ENCODE measurements around the gene MPST. TPM values are rescaled to one million over a fixed set of nuclear protein-coding genes. Genes with fewer than 3 reads are reported as not detected.

The MPST gene
- total and polyA plus RNA-seq, 5 donors from 2014 or later, result 10.3 to 32.6 (median 22.0) TPM

DNA sequence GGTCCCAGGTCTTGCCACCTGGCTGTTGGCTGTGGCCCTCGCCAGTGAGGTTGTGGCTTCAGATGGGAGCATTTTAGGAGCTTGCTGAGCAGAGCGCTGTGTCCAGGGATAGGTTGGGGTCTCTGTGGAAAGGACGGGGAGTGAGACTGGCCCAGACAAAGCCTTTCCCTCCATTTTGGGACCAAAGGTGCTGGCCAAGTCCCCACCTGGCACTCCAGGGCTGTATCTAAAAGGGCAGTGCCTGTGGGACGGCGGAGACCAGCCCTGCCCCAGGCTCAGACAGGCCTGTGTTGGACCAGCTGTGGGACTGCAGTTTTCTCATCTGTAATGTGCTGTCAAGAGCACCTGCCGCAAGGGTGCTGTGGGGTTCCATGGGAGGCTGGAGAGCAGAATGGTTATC lies 27.0 kb downstream of the MPST start:
- Histone ChIP-seq H3K9me3 (ENCODE audit: control insufficient read depth in 2 of 2, low read length in 2 of 2) (no peaks in the 10 kb centered on the region), H3K27me3 (ENCODE audit: control insufficient read depth, insufficient read depth, low read length) (no peaks in the 10 kb centered on the region), H3K4me1 (ENCODE audit: control insufficient read depth, insufficient read depth, low read length, poor library complexity, severe bottlenecking) (peaks cover 3% of the 10 kb centered on the region), H3K36me3 (ENCODE audit: control insufficient read depth, insufficient read depth, low read length) (no peaks in the 10 kb centered on the region), H3K27ac (ENCODE audit: insufficient read depth, low read length, poor library complexity, severe bottlenecking) (no peak overlapping the region), H3K4me3 (ENCODE audit: low read depth, low read length) (no peak overlapping the region)
- DNase-seq, result no peak
- Mint-ChIP-seq H3K27me3 (no peaks in the 10 kb centered on the region), H3K9me3 (peaks cover 0 to 2% (median 0%) of the 10 kb centered on the region in 7 donors), H3K36me3 (no peaks in the 10 kb centered on the region), H3K27ac (no peak overlapping the region), H3K4me3 (no peak overlapping the region), H3K4me1 (peaks cover 0 to 4% (median 0%) of the 10 kb centered on the region in 4 donors)
- no peak for ATAC-seq (ENCODE audit: low read depth in 2 of 2)

DNA sequence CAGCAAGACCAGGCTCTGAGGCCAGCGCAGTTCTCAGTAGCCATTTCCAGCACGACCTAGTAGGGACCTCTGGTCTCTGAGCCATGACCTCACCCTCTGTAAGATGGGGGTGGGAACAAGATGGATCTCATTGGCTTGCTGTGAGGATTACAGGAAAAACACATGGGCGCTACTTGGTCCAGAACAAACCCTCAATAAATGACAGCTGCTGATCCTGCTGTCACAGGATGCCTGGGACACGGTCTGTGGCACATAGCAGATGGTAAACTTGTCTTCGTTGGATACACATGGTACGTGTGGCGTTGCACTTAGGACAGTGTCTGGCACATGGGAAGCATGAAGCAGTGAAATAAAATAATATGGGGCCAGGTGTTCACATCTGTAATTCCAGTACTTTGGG lies 27.5 kb downstream of the MPST start:
- DNase-seq (no peak), ATAC-seq (ENCODE audit: low read depth in 2 of 2) (no peak)
- H3K4me3 Mint-ChIP-seq, result no peak overlapping the region
- Histone ChIP-seq H3K36me3 (ENCODE audit: control insufficient read depth, insufficient read depth, low read length) (no peaks in the 10 kb centered on the region), H3K9me3 (ENCODE audit: control insufficient read depth in 2 of 2, low read length in 2 of 2) (no peaks in the 10 kb centered on the region), H3K27me3 (ENCODE audit: control insufficient read depth, insufficient read depth, low read length) (no peaks in the 10 kb centered on the region), H3K4me3 (ENCODE audit: low read depth, low read length) (no peak overlapping the region), H3K4me1 (ENCODE audit: control insufficient read depth, insufficient read depth, low read length, poor library complexity, severe bottlenecking) (peaks cover 6% of the 10 kb centered on the region), H3K27ac (ENCODE audit: insufficient read depth, low read length, poor library complexity, severe bottlenecking) (no peak overlapping the region)
- H3K27ac Mint-ChIP-seq, result no peak overlapping the region
- H3K36me3 Mint-ChIP-seq, result no peaks in the 10 kb centered on the region
- H3K4me1 Mint-ChIP-seq, result peaks cover 0 to 4% (median 0%) of the 10 kb centered on the region in 4 donors
- H3K27me3 Mint-ChIP-seq, result no peaks in the 10 kb centered on the region
- peaks cover 0 to 2% (median 0%) of the 10 kb centered on the region in 7 donors for H3K9me3 Mint-ChIP-seq

DNA sequence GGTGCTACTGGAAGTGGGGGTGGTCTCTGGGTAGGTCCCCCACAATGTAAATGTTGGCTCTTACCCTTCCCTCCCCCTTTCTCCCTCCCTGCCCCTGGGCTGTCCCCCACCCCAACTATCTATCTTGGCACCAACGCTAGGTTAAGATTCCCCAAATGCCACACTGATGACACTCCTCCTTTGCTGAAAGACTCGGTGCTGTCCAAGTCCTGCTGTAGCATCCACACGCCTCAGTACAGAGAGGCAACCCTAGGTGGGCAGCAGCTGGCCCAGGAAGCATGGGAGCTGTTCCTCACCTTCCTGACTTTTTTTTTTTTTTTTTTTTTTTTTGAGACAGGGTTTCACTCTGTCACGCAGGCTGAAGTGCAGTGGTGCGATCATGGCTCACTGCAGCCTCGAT lies 28.6 kb downstream of the MPST start:
- no peak for ATAC-seq (ENCODE audit: low read depth in 2 of 2)
- Histone ChIP-seq H3K27me3 (ENCODE audit: control insufficient read depth, insufficient read depth, low read length) (no peaks in the 10 kb centered on the region), H3K4me3 (ENCODE audit: low read depth, low read length) (no peak overlapping the region), H3K4me1 (ENCODE audit: control insufficient read depth, insufficient read depth, low read length, poor library complexity, severe bottlenecking) (peaks cover 16% of the 10 kb centered on the region), H3K36me3 (ENCODE audit: control insufficient read depth, insufficient read depth, low read length) (no peaks in the 10 kb centered on the region), H3K27ac (ENCODE audit: insufficient read depth, low read length, poor library complexity, severe bottlenecking) (no peak overlapping the region), H3K9me3 (ENCODE audit: control insufficient read depth in 2 of 2, low read length in 2 of 2) (no peaks in the 10 kb centered on the region)
- no peak overlapping the region for H3K27ac Mint-ChIP-seq
- no peaks in the 10 kb centered on the region for H3K36me3 Mint-ChIP-seq
- no peak for DNase-seq
- H3K27me3 Mint-ChIP-seq, result no peaks in the 10 kb centered on the region
- H3K4me3 Mint-ChIP-seq, result no peak overlapping the region
- peaks cover 0 to 2% (median 0%) of the 10 kb centered on the region in 7 donors for H3K9me3 Mint-ChIP-seq
- H3K4me1 Mint-ChIP-seq, result peaks cover 0 to 13% (median 6%) of the 10 kb centered on the region in 4 donors

DNA sequence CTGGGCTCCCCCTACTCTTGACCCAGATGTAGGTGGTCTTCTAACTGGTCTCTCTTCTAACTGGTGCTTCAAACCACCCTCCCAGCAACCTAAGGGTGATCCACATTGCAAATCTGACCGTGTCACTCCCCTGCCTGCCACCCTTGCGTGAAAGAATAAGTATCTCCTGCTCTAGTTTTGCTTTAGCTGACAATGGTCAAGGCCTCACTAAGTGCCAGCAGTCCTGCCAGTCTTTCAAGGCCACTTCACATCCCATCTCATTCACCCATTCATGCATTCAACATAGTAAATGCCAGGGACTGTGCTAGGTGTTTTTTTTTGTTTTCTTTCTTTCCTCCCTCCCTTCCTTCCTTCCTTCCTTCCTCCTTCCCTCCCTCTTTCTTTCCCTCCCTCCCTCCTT lies 29.7 kb downstream of the MPST start:
- Histone ChIP-seq H3K9me3 (ENCODE audit: control insufficient read depth in 2 of 2, low read length in 2 of 2) (no peaks in the 10 kb centered on the region), H3K4me3 (ENCODE audit: low read depth, low read length) (no peak overlapping the region), H3K36me3 (ENCODE audit: control insufficient read depth, insufficient read depth, low read length) (peaks cover 3% of the 10 kb centered on the region), H3K27me3 (ENCODE audit: control insufficient read depth, insufficient read depth, low read length) (no peaks in the 10 kb centered on the region), H3K4me1 (ENCODE audit: control insufficient read depth, insufficient read depth, low read length, poor library complexity, severe bottlenecking) (peaks cover 16% of the 10 kb centered on the region), H3K27ac (ENCODE audit: insufficient read depth, low read length, poor library complexity, severe bottlenecking) (no peak overlapping the region)
- DNase-seq, result no peak
- ATAC-seq (ENCODE audit: low read depth in 2 of 2), result no peak
- Mint-ChIP-seq H3K4me1 (peaks cover 0 to 15% (median 7%) of the 10 kb centered on the region in 4 donors), H3K27ac (peak overlapping the region in 1 of 3 donors; percentile 78), H3K4me3 (no peak overlapping the region), H3K27me3 (no peaks in the 10 kb centered on the region), H3K36me3 (peaks cover 4% of the 10 kb centered on the region), H3K9me3 (peaks cover 0 to 2% (median 0%) of the 10 kb centered on the region in 7 donors)

DNA sequence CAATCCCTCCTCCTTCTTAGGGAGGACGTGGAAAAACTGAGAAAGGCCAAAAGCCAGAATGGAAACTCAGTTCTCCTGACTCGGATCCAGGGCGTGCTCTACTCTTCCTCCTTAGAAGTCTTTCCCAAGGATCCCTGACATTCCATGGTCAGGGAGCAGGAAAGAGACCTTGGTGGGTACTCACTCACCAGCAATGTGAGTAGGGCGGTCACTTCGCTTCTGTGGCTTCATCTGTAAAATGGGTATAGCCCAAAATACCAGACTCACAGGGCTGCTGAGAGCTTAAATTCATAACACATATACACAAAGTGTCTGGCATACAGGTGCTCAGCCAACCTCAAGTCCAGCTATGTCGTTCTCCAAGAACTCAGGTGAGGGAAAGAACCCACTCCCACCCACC lies 31.4 kb downstream of the MPST start:
- no peaks in the 10 kb centered on the region for H3K9me3 ChIP-seq (ENCODE audit: control insufficient read depth in 2 of 2, low read length in 2 of 2)
- Mint-ChIP-seq H3K4me3 (peak overlapping the region; percentile 65 to 81 (median 79)), H3K27ac (no peak overlapping the region), H3K4me1 (peaks cover 0 to 15% (median 7%) of the 10 kb centered on the region in 4 donors), H3K27me3 (no peaks in the 10 kb centered on the region), H3K36me3 (peaks cover 4% of the 10 kb centered on the region), H3K9me3 (peaks cover 0 to 2% (median 0%) of the 10 kb centered on the region in 7 donors)
- no peak overlapping the region for H3K4me3 ChIP-seq (ENCODE audit: low read depth, low read length)
- peaks cover 6% of the 10 kb centered on the region for H3K36me3 ChIP-seq (ENCODE audit: control insufficient read depth, insufficient read depth, low read length)
- H3K27me3 ChIP-seq (ENCODE audit: control insufficient read depth, insufficient read depth, low read length), result no peaks in the 10 kb centered on the region
- peaks cover 16% of the 10 kb centered on the region for H3K4me1 ChIP-seq (ENCODE audit: control insufficient read depth, insufficient read depth, low read length, poor library complexity, severe bottlenecking)
- DNase-seq (no peak), ATAC-seq (ENCODE audit: low read depth in 2 of 2) (no peak)
- no peak overlapping the region for H3K27ac ChIP-seq (ENCODE audit: insufficient read depth, low read length, poor library complexity, severe bottlenecking)

DNA sequence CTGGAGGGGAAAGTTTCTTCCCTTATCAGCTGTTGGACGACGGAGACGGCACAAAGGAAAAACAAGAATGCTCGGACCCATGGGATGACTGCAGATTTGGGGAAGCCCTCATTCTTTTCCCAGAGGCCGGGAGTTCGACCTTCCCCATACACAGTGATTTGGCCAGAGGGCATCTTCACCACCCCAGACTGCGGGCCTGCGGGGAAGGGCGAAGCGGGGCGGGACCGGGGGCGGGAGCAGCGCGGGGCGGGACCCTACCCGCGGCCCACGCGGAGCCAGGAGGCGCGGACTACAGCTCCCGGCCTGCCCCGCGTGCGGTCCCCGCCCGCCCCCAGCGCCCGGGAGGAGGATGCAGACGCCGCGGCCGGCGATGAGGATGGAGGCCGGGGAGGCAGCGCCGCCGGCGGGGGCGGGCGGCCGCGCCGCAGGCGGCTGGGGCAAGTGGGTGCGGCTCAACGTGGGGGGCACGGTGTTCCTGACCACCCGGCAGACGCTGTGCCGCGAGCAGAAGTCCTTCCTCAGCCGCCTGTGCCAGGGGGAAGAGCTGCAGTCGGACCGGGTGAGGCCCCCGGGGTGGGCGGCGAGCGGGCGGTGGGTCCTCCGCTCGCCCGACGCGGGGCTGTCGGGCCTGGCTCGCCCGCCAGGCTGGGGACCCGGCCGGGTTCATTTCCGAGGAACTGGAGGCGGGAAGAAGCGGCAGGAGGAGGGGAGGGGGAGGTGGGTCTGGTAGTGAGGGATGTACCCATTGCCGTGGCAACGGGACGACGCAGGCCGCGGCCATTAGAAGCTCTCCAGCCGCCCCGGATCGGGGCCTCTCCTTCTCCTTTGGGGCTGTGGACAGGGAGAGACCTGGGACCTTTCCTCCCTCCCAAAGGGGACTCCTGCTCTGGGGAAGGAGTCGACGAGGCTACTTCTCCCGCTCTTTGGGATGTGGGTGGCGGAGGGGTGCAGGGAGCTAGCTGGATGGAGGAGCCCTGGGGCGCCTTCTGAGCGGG lies 32.1 kb downstream of the MPST start, which contains the start of gene KCTD17:
Gene KCTD17 (plus strand): TSS at position 352 of the 995 bp plus-strand sequence. CDS start 19 bp downstream, at position 371.
- Mint-ChIP-seq H3K4me1 (peaks cover 0 to 15% (median 7%) of the 10 kb centered on the region in 4 donors), H3K27me3 (no peaks in the 10 kb centered on the region), H3K27ac (peak within 1 kb of the TSS in 2 of 3 donors; percentile 49 to 83), H3K4me3 (peak within 1 kb of the TSS; percentile 85 to 87 (median 86)), H3K36me3 (peaks cover 4% of the 10 kb centered on the region), H3K9me3 (peaks cover 0 to 2% (median 0%) of the 10 kb centered on the region in 7 donors)
- ATAC-seq (ENCODE audit: low read depth in 2 of 2) (peak; percentile 98 to 99), DNase-seq (peak; percentile 64 to 83 (median 66))
- peak within 1 kb of the TSS; percentile 30 for H3K4me3 ChIP-seq (ENCODE audit: low read depth, low read length)
- no peaks in the 10 kb centered on the region for H3K9me3 ChIP-seq (ENCODE audit: control insufficient read depth in 2 of 2, low read length in 2 of 2)
- H3K27ac ChIP-seq (ENCODE audit: insufficient read depth, low read length, poor library complexity, severe bottlenecking), result no peak within 1 kb of the TSS
- H3K4me1 ChIP-seq (ENCODE audit: control insufficient read depth, insufficient read depth, low read length, poor library complexity, severe bottlenecking), result peaks cover 16% of the 10 kb centered on the region
- peaks cover 14% of the 10 kb centered on the region for H3K36me3 ChIP-seq (ENCODE audit: control insufficient read depth, insufficient read depth, low read length)
- H3K27me3 ChIP-seq (ENCODE audit: control insufficient read depth, insufficient read depth, low read length), result no peaks in the 10 kb centered on the region

DNA sequence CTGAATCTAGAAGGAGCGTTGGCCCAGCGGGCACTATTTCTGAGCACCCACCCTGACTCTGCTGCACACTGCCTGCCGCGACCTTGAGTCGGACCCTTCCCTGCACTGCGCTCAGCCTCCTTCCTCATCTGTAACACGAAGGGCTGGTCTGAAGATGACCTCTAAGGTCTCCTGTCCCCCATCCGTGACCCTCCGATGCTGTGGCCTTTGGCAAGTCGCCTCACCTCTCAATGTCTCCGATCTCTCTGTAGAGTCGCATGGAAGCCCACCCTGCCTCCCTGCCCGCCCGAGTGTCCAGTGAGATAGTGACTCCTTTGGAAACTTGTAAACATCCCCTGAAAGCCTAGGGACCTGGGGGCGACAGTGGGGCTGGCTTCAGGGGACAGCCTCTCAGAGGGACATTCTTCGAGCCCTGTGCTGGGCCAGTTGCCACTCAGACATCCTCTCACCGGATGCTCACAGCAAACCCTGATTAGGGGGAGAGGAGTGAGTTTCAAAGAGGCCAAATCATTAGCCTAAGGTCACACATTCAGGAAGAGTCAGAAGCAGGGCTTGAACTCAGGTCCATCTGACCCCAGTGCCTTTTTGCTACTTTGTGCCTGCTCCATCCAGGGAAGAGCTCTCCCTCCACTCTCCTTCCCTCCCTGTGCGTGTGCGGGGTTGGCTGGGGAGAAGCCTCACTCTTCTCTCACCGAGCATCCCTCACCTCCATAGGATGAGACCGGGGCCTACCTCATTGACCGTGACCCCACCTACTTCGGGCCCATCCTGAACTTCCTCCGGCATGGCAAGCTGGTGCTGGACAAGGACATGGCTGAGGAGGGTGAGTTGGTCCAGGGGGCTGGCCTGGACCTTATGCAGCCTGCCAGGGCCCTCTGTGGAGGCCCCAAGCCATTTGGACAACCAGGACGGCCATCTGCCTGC lies 33.1 kb downstream of the MPST start:
- Histone ChIP-seq H3K9me3 (ENCODE audit: control insufficient read depth in 2 of 2, low read length in 2 of 2) (no peaks in the 10 kb centered on the region), H3K27ac (ENCODE audit: insufficient read depth, low read length, poor library complexity, severe bottlenecking) (no peak overlapping the region), H3K4me1 (ENCODE audit: control insufficient read depth, insufficient read depth, low read length, poor library complexity, severe bottlenecking) (peaks cover 16% of the 10 kb centered on the region), H3K36me3 (ENCODE audit: control insufficient read depth, insufficient read depth, low read length) (peaks cover 23% of the 10 kb centered on the region), H3K4me3 (ENCODE audit: low read depth, low read length) (peak overlapping the region; percentile 26), H3K27me3 (ENCODE audit: control insufficient read depth, insufficient read depth, low read length) (no peaks in the 10 kb centered on the region)
- H3K36me3 Mint-ChIP-seq, result peaks cover 12% of the 10 kb centered on the region
- H3K4me3 Mint-ChIP-seq, result peak overlapping the region; percentile 85 to 87 (median 86)
- ATAC-seq (ENCODE audit: low read depth in 2 of 2), result no peak
- peaks cover 0 to 15% (median 7%) of the 10 kb centered on the region in 4 donors for H3K4me1 Mint-ChIP-seq
- DNase-seq, result no peak
- peaks cover 0 to 2% (median 0%) of the 10 kb centered on the region in 7 donors for H3K9me3 Mint-ChIP-seq
- H3K27me3 Mint-ChIP-seq, result no peaks in the 10 kb centered on the region
- H3K27ac Mint-ChIP-seq, result peak overlapping the region in 2 of 3 donors; percentile 49 to 83

Measured in CD4-positive, CD25-positive, alpha-beta regulatory T cell (primary cell).